HG02973 (cell line): ENCODE data around the gene ITPRIP.
A peak's percentile ranks its signal among the peaks of the same experiment; 100 is the strongest.

Experiments used
- ATAC-seq: cut with Tn5 transposase; IDR thresholded peaks from one replicate; pipeline ENCODE4 v1.9.1; 2021; ENCODE audit warnings: moderate library complexity; ENCODE audit not compliant: unreplicated experiment

ITPRIP gene

GRCh38 chr10:104342941-104343411, 4.7 kb upstream of the ITPRIP start:
- ATAC-seq = no peak

DNA sequence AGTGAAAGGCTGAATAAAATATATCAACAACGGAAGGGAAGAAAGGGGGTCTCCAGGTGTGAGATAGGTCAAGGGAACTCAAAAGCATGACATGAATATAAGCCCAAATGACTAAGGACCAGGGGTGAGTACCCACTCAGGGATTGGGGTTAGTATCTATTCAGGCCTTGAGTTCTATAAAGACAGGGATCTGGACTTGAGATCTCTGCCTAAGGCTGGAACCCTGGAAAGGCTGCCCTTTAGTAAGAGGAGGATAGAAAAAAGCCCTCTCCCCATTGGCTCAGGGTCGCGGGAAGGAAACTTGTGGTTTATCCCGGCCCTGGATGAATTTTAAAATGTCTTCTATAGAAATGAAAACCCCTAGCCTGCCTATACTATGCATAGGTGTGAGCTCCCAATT, 2.4 kb upstream of the ITPRIP start:
- no peak for ATAC-seq

DNA sequence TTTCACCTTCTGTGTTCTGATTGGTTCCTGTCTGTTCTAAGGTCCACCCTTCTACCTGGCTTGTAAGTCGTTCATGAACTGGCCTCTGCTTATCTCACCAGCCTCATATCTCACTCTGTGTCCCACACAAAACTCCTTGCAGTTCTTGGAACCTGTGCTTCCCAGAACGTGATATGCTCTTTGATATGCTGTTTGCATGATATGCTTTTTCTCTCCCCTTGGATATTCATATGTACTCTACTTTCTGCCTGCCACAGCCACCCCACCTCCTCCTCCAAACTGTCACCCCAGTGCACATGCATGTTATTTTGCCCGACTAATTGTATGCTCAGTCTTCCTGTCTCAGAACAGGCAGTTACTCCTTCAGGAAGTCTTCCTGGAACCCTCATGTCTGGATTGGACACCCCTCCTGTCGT, 1.9 kb upstream of the ITPRIP start:
- no peak for ATAC-seq

DNA sequence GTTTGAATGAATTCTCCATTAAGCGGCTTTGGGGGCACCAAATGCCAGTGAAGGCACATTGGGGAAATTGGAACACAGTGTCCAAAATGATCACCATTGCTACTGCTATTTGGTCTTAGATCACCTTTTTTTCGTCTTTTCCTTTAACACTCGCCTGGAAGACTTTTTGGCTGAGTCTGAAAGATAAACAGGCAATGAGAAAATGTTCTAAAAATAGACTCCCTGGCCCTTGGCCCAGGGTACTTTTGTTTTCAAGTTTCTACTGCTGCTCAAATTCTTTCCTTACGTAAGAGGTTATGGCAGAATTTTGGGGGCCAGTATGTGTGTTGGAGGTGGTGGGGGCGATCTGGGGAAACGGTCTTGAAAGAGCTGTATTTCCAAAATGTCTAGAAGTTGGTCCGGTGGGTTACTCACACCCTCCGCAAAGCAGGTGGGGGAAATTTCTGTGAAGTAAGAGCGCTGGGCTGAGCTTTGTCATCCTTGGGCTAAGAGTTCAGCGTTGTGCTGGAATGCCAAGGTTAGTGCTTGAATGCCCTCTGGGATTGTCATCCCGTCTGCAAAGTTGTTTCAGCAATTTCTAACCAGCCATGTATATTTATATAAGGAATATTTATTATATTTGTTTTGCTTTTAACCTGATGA, 1.3 kb upstream of the ITPRIP start:
- ATAC-seq = no peak

- ATAC-seq = peak; percentile 29
Measured at GRCh38 chr10:104337521-104337984, 712 bp downstream of the ITPRIP start.

DNA sequence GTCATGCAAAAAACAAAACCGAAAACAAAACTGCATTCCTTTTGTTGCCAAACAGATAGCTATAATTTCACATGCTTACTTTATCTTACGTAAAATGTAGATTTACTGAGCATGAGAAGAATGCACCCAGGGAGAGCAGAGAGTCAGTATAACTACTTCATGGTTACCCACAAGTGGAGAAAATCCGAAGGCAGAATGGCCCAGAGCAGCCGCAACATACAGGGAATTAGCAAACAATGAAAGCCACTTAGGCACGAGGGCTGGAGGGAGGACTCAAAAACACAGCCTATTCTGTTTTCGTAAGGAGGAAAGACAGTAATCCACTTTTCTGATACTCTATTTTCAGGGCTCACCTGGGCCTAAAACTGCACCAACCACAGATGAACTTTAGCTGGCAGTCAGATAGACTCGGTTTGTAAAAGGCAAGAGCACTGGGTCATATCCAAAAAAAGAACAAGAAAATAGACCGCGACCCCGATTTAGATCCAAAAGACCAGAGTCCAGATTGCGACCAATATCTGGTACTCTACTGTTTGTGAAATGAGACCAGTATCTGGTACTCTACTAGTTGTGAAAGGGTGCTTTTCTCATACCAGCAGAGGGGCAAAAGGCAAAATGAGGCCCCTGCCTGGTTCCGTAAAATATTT, 1.3 kb downstream of the ITPRIP start:
- no peak for ATAC-seq

GRCh38 chr10:104334965-104335650, 3.2 kb downstream of the ITPRIP start:
- no peak for ATAC-seq

GRCh38 chr10:104334561-104334960, 3.7 kb downstream of the ITPRIP start:
- no peak for ATAC-seq

GRCh38 chr10:104333728-104334373, 4.4 kb downstream of the ITPRIP start:
- ATAC-seq = no peak

DNA sequence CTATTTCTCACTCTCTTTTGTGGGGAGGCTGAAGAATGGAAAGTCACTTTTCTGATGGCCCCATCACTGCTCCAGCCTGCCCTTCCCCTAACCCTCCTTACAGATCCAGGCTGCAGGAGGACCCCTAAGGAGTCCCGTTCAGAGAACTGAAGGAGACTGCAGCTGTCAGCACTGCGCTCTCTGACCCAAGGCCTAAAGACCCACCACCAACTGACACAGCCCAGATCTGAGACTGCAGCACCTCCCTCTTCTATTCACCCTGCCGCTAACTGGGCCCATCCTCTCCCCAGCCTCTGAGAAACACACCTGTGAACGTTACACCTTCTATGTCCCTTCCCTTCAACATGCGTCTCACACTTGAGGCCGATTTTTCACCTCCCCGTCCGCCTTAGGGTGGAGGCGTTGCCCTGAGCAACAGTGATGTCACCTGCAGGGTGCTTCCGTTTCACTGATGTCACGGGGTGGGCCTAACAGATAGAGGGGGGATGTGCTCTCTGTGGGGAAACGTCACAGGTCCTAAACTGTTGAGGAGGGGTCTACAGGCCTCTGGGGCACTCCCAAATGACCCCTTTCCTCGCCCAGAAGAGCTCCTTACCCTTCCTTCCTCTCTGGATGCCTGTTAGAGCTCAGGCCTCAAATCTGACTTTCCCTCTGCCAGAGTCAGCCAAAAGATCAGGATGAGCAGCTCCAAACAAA, 5.1 kb downstream of the ITPRIP start:
- no peak for ATAC-seq

GRCh38 chr10:104332243-104333031, 5.8 kb downstream of the ITPRIP start:
- ATAC-seq = no peak

GRCh38 chr10:104331208-104331838, 6.9 kb downstream of the ITPRIP start:
- no peak for ATAC-seq

DNA sequence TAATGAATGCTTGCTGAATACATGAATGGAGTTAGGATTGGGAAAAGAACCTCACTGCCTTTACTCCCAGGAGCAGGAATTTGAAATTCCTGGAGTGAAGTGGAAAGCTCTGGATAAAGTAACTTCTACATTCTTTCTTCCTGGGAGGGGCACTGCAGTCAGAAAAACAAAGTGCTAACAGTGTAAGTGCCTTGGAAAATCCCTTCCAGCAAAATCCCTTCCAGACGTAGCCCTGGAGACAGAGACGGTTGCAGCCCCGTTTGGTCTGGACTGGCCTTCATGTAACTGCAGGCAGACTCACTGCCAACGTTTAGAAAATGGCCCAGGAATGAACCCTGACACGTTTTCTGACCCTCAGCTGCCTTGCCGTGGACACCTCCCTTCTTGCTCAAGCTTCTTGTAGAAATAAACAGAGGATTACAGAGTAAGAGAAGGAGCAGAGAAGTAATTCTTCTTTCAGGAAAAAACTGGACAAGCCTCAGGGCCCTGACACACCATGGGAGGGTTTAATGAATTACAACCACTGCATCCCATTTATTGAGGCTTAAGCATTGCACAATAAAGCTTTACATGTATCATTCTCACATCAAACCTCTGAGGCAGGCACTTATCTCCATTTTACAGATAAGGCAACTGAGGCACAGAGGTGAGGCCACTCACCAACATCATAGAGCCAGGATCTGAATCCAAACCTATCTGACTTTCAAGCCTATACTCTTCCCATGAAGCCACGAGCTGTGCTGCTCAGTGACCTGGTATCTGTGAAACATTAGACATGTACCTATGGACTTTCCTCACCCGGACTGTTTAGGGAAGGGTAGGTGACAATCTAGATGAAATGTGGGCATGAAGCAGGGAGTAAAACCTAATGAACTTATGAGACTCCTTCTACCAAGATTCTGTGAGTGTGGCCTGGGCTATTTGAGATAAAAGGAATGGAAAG, 7.8 kb downstream of the ITPRIP start:
- no peak for ATAC-seq

GRCh38 chr10:104329735-104330134, 8.5 kb downstream of the ITPRIP start:
- no peak for ATAC-seq

GRCh38 chr10:104328896-104329710, 9.2 kb downstream of the ITPRIP start:
- ATAC-seq = peak; percentile 45

DNA sequence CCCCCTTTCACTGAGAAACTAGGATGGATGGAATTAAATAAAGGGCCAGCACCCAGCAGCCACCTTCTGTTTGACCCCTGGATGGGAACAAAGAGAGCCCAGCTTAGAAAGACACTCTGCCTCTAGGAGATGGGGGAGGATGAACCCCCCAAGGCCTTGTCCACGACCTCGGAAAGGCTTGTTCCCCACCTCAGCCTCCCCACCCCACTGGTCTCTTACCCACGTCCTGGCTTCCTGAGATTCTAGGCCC, 9.7 kb downstream of the ITPRIP start:
- ATAC-seq = no peak

DNA sequence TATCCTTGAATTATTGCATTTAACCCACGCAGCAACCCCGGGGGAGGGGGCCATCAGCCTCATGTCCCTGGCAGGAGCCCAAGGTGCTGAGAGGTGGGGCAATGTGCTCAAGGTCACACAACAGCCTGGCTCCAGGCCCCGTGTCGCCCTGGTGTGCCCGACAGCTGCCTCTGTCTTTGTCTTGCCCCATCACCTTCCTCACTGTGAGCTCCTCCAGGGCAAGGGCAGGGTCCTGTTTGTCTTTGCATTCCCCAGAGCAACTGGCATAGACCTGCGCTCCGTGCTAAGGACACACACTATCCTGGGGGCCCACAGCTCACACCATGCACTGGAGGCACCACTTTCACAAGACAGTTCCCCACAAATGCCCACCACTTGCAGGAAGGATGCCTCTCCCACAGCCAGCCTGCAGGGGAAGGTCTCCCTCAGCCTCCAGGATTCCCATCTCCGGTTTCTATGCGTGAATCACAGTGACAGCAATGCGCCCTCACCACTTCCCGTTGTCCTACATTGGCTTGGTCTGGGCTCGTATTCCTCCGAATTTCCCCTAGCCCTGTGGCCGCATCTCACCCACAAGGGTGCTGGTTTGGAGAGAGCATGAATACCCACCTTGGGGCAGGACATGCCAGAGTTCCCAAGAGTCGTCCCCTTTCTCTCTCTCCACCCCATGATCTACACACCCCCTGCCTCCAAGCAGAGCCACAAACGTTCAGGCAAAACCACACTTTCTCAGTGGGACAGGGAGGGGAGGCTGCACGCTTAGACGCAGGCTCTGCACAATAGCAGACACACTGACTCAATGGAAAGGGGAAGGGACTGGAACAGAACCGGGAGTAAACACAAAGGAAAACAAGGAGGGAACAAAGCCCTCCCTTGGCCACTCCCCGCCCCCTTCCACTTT, 10.3 kb downstream of the ITPRIP start:
- ATAC-seq = no peak
